Choroid plexus epithelial cell (primary cell): Measurements from ENCODE around the gene SLC6A17.

Experiments
- DNase-seq: peaks from one replicate; pipeline ENCODE4 v3.0.0-alpha.2; 2010; ENCODE audit warnings: low read depth
- H3K4me3 ChIP-seq: 2 replicates; pipeline ENCODE4 v1.5.1; 2011; ENCODE audit warnings: low read depth, mild to moderate bottlenecking, control low read depth, low read length, moderate library complexity
- TF ChIP-seq, protein P1 (sequence below): conservative IDR thresholded peaks from 2 replicates; pipeline ENCODE4 v1.5.1; 2011; ENCODE audit warnings: low read depth, mild to moderate bottlenecking, control low read depth, inconsistent platforms, low read length, moderate library complexity

SLC6A17 gene

DNA sequence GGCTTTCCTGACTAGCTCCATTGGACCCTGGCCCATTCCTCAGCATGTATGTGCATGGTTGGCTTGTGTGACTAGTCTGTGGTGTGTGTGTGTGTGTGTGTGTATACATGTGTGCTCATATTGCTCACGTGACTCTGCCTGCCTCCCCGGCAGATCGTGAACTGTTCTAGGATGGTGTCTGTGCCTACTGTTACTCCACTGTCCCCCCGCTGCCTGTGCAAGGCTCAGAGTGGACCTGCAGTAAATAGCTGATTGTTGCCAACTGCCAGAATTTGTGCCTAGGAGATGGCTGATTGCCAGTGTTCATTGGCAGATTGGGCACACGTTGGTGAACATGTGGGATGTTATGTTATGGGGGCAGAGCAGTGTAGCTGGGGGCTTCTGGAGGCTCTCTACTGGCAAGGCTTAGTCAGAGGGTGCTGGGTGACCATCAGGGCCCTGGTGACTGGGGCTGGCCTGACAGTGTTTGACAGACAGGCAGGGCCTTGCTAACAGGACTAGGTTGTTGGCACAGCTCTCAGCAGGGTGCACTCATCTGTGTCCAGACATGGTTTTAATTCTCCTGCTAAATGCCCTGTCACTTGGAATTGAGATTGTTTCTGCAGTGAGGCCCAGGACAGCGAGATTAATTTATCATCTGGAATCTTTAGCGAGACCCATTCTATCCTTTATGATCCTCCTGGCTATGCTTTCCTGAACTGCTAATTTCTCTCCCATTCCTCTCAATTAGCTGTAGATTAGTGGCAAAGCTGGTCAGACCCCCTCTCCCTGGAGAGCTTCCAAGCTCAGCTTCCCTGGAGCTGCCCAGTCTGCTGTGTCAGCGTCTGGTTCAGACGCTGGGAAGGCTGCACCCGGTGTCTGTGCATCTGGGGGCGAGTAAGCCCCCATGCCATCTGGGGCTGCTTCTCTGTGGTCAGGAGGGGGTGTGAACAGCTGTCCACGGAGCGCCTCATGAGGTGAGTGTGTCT is 20.8 kb downstream of the SLC6A17 start:
- no peak overlapping the region for H3K4me3 ChIP-seq
- no peak for DNase-seq
- TF ChIP-seq, protein P1, sequence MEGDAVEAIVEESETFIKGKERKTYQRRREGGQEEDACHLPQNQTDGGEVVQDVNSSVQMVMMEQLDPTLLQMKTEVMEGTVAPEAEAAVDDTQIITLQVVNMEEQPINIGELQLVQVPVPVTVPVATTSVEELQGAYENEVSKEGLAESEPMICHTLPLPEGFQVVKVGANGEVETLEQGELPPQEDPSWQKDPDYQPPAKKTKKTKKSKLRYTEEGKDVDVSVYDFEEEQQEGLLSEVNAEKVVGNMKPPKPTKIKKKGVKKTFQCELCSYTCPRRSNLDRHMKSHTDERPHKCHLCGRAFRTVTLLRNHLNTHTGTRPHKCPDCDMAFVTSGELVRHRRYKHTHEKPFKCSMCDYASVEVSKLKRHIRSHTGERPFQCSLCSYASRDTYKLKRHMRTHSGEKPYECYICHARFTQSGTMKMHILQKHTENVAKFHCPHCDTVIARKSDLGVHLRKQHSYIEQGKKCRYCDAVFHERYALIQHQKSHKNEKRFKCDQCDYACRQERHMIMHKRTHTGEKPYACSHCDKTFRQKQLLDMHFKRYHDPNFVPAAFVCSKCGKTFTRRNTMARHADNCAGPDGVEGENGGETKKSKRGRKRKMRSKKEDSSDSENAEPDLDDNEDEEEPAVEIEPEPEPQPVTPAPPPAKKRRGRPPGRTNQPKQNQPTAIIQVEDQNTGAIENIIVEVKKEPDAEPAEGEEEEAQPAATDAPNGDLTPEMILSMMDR, result no peak

DNA sequence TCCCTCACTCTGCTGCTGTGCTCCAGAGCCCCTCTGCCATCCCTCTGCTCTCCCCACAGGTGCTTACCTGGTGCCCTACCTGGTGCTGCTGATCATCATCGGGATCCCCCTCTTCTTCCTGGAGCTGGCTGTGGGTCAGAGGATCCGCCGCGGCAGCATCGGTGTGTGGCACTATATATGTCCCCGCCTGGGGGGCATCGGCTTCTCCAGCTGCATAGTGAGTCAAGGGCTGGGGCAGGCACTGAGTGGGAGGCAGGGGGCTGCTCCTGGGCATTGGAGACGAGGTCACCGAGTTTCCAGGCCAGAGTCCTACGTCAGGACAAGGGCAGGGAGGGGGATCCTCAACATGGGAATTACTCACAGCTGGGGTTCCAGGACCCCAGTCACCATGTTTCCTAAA is 21.7 kb downstream of the SLC6A17 start:
- DNase-seq, result no peak
- H3K4me3 ChIP-seq, result no peak overlapping the region
- TF ChIP-seq, protein P1, result no peak

DNA sequence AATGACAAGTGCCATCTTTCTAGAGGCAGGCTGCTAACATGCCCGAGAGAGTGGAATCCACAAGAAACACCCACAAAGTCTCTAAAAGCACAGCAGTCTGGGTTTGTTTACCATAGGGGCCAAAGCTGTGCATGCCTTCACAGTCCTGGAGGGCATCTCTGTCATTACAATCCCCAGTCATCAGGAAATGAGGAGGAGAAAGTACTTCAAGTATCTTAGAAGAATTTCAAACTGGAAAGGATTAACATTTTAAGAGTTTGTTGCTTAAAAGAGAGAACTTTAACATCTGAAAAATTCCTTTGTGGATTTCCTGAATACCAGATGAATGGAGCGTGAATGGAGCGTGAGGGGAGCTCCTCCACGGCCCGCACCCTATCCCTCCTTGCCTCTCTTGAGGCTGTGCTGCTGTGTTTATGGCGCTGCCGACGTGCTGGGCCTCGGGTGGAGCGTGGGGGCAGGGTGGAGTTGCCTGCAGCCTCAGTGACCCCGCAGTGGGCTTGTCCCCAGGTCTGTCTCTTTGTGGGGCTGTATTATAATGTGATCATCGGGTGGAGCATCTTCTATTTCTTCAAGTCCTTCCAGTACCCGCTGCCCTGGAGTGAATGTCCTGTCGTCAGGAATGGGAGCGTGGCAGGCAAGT is 23.3 kb downstream of the SLC6A17 start:
- TF ChIP-seq, protein P1, result no peak
- no peak overlapping the region for H3K4me3 ChIP-seq
- DNase-seq, result no peak

DNA sequence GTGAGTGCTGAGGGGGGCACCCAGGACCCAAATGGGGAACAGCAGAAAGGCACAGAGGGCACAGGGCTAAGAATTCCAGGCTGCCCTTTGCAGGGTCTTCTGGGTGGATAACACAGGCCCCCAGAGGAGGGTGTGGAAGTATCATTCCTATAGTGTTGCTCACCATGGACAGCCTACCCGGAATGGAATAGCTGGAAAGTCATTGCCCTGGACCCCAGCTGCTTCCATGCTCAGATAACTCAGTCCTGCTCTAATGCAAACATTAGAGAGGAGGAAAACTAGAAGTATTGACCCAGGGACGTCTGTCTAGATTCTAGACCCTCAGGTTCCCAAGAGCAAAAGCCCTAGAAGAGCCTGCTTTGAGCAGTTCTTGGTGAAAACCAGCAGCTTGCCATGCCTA is 24.7 kb downstream of the SLC6A17 start:
- no peak overlapping the region for H3K4me3 ChIP-seq
- TF ChIP-seq, protein P1, result no peak
- DNase-seq, result no peak

DNA sequence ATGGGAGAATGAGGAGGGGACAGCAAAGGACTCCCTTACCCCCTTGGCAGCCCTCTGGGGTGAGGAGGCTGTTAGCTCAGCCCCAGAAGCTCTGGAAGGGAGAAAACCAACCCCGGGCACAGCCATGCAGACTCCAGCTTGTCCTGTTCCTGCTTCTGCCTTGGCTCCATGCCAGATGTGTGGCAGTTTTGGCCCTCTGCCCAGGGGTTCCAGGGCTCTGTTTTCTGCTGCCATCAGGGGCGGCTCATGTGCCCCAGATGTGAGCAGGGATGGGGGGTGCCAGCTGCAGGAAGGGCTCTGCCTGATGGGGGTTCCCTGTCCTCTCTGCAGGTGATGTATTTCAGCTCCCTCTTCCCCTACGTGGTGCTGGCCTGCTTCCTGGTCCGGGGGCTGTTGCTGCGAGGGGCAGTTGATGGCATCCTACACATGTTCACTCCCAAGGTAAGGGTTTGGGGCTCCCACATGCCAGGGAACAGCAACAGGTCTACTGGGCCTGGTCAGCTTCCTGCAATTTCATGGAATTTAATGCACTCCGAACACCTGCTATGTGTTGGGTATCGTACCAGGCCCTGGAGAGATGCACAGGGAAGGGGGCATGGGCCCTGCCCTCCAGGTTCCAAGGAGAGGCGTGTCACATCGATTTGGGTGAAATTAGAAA is 26.1 kb downstream of the SLC6A17 start:
- DNase-seq, result no peak
- TF ChIP-seq, protein P1, result no peak
- no peak overlapping the region for H3K4me3 ChIP-seq

DNA sequence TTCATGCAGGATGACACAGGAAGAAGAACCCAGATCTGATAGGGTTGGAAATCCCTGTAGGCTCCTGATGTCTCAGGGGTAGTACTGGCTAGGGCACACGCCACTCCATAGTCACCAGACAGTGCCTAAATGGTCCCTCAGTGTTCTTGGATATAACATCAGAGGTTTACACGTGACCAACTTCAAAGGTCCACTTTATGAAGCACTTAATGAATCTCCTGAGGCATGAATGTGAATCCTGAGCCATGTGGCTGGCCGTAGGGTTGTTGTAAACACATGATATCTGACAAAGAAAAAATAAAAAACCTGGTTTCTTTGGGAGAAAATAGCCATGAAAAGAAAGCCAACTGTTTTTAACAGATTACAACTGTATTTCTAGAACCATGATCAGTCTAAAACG is 27.5 kb downstream of the SLC6A17 start:
- TF ChIP-seq, protein P1, result no peak
- no peak overlapping the region for H3K4me3 ChIP-seq
- DNase-seq, result no peak
